Stimulated activated naive CD8-positive, alpha-beta T cell treated with anti-CD3 and anti-CD28 coated beads, Interleukin-15, amount 100 ng/mL, for 72 hours (primary cell): ENCODE data around the gene HNRNPC.
"Not testable (repeated sequence)": the region's sequence is repeated elsewhere in the genome, so short reads cannot be mapped to it uniquely, and the experiment has no call there.

ENCODE experiments used
- ATAC-seq: fragments of 150-1000 bp; cut with Tn5 transposase; 2 replicates; pipeline ENCODE4 v1.10.0; 2021; ENCODE audit warnings: mild to moderate bottlenecking, moderate library complexity
- DNase-seq, 2 donors: peaks; one replicate each; pipeline ENCODE4 v3.0.0; 2021 to 2022
- H3K27ac Mint-ChIP-seq, 2 donors: one replicate each; pipeline ENCODE4 v1.8.0; 2022; ENCODE audit warnings: mild to moderate bottlenecking in 2 of 2, mixed read lengths in 2 of 2, moderate library complexity in 2 of 2
- H3K27me3 Mint-ChIP-seq: one replicate; pipeline ENCODE4 v1.8.0; 2022; ENCODE audit warnings: mixed read lengths
- H3K4me1 Mint-ChIP-seq: one replicate; pipeline ENCODE4 v1.8.0; 2022; ENCODE audit warnings: mild to moderate bottlenecking, mixed read lengths
- H3K4me3 Mint-ChIP-seq, 2 donors: one replicate each; pipeline ENCODE4 v1.8.0; 2022; ENCODE audit warnings: mild to moderate bottlenecking in 2 of 2, mixed read lengths in 2 of 2, moderate library complexity in 1 of 2
- H3K9me3 Mint-ChIP-seq, 2 donors: one replicate each; pipeline ENCODE4 v1.8.0; 2022; ENCODE audit warnings: mixed read lengths in 2 of 2

The HNRNPC gene

DNA sequence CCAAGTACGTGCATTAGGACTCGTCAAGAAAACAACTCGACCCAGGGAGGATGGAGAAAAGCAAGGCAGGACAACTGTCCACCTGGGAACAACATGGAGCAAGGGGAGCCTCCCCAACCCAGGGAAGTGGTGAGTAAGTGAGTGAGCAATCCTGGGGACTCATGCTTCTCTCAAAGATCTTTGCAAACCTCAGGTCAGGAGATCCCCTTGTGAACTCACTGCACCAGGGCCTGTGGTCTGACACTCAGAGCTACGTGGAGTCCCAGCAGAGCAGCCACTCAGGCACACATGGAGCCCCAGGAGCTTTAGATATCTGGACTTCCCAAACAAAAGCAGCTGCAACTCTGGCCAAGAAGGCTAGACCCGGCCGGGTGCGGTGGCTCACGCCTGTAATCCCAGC is 101.2 kb downstream of the HNRNPC start:
- DNase-seq (no peak), ATAC-seq (no peak)
- H3K9me3 Mint-ChIP-seq, result peaks cover 4 to 23% of the 10 kb centered on the region in 2 donors
- no peaks in the 10 kb centered on the region for H3K4me1 Mint-ChIP-seq
- no peak overlapping the region for H3K4me3 Mint-ChIP-seq
- H3K27ac Mint-ChIP-seq, result peak overlapping the region in 1 of 2 donors; percentile 72
- peaks cover 35% of the 10 kb centered on the region for H3K27me3 Mint-ChIP-seq

DNA sequence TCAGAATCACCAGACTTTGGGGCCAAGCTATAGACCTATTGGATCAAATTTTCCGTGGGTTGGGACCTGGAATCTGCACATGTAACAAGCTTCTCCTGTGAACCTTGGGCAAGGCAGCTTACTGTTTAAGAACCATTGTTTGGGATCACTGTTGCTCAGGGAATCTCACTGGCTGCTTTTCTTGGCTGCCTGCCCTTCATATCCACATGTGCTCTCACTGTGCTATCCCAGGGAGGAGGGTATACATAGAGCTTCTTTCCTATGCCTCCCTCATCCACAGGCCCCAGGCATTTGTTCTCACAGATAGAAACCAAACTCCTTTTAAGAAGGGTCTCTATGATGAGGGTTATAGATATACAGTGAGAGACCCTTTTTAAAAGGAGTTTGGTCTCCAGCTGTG is 103.6 kb downstream of the HNRNPC start:
- ATAC-seq, DNase-seq, H3K9me3 Mint-ChIP-seq, H3K27ac Mint-ChIP-seq, H3K4me1 Mint-ChIP-seq, H3K4me3 Mint-ChIP-seq: not testable (repeated sequence)
- peaks cover 46% of the 10 kb centered on the region for H3K27me3 Mint-ChIP-seq

DNA sequence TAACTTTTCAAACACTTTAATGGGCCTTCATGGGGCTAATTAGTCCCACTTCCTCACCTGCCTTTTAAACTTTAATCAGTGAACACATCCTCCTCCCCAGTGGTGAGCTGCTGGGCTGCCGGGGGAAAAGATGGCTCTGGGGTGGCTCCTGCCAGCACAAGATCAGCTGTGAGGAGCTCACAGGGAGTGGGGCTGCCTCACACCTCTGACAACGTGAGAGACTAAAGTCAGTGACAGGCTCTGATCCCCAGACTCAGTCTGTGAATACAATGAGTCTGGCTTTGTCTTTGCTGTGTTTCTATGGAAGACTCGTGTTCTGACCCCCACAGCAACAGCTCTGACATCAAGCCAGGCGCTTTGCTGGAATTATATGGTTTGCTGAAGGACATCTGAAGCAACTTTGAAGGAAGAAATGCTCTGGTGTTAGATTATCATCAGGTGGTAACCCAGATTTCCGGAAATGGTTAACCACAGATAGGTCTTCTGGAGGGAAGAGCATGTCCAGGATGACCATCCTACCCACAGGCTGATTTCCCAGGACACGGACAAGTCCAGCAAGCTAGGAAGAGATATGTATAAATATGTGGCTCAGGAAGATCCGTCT is 104.1 kb downstream of the HNRNPC start:
- not testable (repeated sequence) for H3K9me3 Mint-ChIP-seq, DNase-seq, H3K4me1 Mint-ChIP-seq, ATAC-seq, H3K4me3 Mint-ChIP-seq, H3K27ac Mint-ChIP-seq
- H3K27me3 Mint-ChIP-seq, result peaks cover 42% of the 10 kb centered on the region

DNA sequence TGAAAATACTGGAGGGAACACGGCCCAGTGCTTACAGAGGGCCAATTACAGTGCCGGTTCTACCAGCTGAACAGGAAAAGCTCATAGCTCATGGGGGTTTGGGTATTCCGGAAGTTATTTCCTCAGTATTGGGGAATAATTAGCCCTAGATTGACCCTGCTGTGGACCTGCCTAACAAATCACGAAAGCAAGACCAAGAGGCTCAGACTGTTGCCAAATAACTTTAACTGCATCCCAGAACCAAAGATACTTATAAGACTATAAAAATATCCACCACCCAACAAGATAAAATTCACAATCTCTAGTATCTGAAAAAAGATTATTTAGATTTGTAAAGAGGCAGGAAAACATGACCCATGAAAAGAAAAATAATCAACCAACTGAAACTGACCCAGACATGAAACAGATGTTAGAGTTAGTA is 105.4 kb downstream of the HNRNPC start:
- Mint-ChIP-seq H3K4me3 (no peak overlapping the region), H3K27ac (no peak overlapping the region), H3K9me3 (no peaks in the 10 kb centered on the region), H3K27me3 (peaks cover 34% of the 10 kb centered on the region), H3K4me1 (no peaks in the 10 kb centered on the region)
- DNase-seq, result no peak
- ATAC-seq, result no peak

DNA sequence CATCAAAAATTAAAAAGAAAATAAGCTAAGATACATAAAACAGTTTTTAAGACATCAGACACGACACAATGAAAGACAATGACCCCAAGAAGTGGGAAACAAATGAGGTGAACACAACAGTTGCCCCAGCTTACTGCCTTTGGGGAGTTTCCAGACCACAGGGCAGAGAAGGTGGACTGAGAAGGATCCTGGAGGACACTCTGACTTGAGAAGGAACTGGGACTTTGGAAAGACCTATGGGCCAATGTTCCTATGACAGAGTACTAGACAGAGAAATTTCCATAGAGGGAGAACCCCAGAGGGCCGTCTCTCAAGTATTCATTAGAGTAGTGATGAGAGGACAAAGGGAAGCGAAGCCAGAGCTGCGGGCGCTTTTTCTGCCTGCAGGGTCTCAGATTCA is 107.2 kb downstream of the HNRNPC start:
- ATAC-seq (no peak), DNase-seq (no peak)
- H3K4me3 Mint-ChIP-seq, result no peak overlapping the region
- H3K4me1 Mint-ChIP-seq, result no peaks in the 10 kb centered on the region
- H3K9me3 Mint-ChIP-seq, result no peaks in the 10 kb centered on the region
- H3K27me3 Mint-ChIP-seq, result peaks cover 47% of the 10 kb centered on the region
- H3K27ac Mint-ChIP-seq, result no peak overlapping the region

DNA sequence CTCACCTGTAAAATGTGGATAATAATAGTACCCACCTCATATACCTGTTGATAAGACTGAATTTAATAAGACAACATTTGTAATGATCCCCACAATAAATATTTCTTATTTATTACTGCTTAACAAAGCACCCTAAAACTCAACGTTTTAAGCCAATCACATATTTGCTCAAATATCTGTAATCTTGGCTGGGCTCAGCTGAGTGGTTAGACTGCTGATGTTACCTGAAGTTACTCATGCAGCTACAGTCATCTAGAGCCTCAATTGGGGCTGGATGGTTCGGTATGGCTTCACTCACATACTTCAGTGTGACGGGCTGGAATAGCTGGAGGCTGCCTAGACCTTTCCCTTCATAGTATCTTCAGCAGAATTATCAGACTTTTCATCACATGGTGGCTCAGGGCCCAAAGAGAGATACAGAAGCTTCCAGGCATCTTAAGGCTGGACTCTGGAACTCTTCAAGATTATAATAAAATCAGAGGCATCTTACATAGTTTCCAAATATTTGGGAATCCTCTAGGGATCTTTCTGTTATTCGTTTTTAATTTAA is 109.1 kb downstream of the HNRNPC start:
- Mint-ChIP-seq H3K4me3 (no peak overlapping the region), H3K27me3 (peaks cover 48% of the 10 kb centered on the region), H3K9me3 (no peaks in the 10 kb centered on the region), H3K27ac (no peak overlapping the region), H3K4me1 (no peaks in the 10 kb centered on the region)
- ATAC-seq (no peak), DNase-seq (no peak)
